Esophagus muscularis mucosa (tissue), 4 donors: ENCODE data around the gene KHK. TPM values are rescaled to one million over a fixed set of nuclear protein-coding genes. Genes with fewer than 3 reads are reported as not detected.
"Not testable (repeated sequence)": the region's sequence is repeated elsewhere in the genome, so short reads cannot be mapped to it uniquely, and the experiment has no call there.

Source experiments
- DNase-seq: peaks from one replicate; pipeline ENCODE4 v3.0.0-alpha.2; 2017; ENCODE audit errors: extremely low spot score
- H3K27ac ChIP-seq, 4 donors: fragments of 200-600 bp; sonication (generic); replicated peaks in 1 of 4; 1 replicate in 3 of 4; 2 replicates in 1 of 4; pipeline ENCODE4 v1.5.1; 2016 to 2019; ENCODE audit warnings: mild to moderate bottlenecking in 1 of 4
- H3K27me3 ChIP-seq, 4 donors: fragments of 200-600 bp; sonication (generic); one replicate each; pipeline versions ENCODE4 v1.5.1 to v1.6.0; 2016 to 2019
- H3K36me3 ChIP-seq, 4 donors: fragments of 200-600 bp; sonication (generic); one replicate each; pipeline ENCODE4 v1.5.1; 2016 to 2019
- H3K4me1 ChIP-seq, 4 donors: fragments of 200-600 bp; sonication (generic); one replicate each; pipeline ENCODE4 v1.5.1; 2016 to 2019
- H3K4me3 ChIP-seq, 4 donors: fragments of 200-600 bp; sonication (generic); 1 replicate in 2 of 4; 2 replicates in 2 of 4; pipeline ENCODE4 v1.5.1; 2016 to 2019; ENCODE audit warnings: mild to moderate bottlenecking in 4 of 4, moderate library complexity in 1 of 4
- H3K9me3 ChIP-seq, 4 donors: fragments of 200-600 bp; sonication (generic); 1 replicate in 3 of 4; 2 replicates in 1 of 4; pipeline ENCODE4 v1.5.1; 2016 to 2019
- CTCF ChIP-seq, 3 experiments: fragments of 200-600 bp in 2 of 3; fragments of 450-650 bp in 1 of 3; sonication (generic) in 2 of 3; IDR thresholded peaks; one replicate each; pipeline ENCODE4 v1.5.1; 2017 to 2019; ENCODE audit warnings: antibody characterized with exemption in 3 of 3, mild to moderate bottlenecking in 2 of 3, moderate library complexity in 1 of 3
- EP300 ChIP-seq: sonication (generic); formaldehyde crosslinking; IDR thresholded peaks from one replicate; pipeline ENCODE4 v1.6.1; 2017; ENCODE audit warnings: antibody characterized with exemption
- POLR2A ChIP-seq: fragments of 450-650 bp; IDR thresholded peaks from one replicate; pipeline ENCODE4 v1.6.1; 2017; ENCODE audit warnings: antibody characterized with exemption, moderate library complexity, mild to moderate bottlenecking, low read depth
- POLR2AphosphoS5 ChIP-seq, 2 donors: sonication (generic); formaldehyde crosslinking; IDR thresholded peaks; one replicate each; pipeline ENCODE4 v1.6.1; 2017; ENCODE audit warnings: antibody characterized with exemption in 2 of 2
- WGBS: methylation state at CpG from one replicate; pipeline ENCODE4 v1.1.5; 2018; 5-methylcytosine and 5-hydroxymethylcytosine counted together
- intact Hi-C: fragments of 100-400 bp; cut with DNase I; formaldehyde crosslinking; loops from one replicate; pipeline ENCODE4 v1.15.1; 2023
- total RNA-seq, 4 donors: library from RNA; depleted of rRNA; stranded (reverse); fragments of >200 nt; gene quantifications; one replicate each; pipeline versions ENCODE4 v1.1.0 to v1.2.1, GENCODE V29; 2016

The KHK gene
- total RNA-seq, 4 donors from 2014 or later: 1.2 to 6.3 (median 1.7) TPM

- no peak for TF ChIP-seq POLR2AphosphoS5 (IDR thresholded peaks at IDR 0.05)
- TF ChIP-seq POLR2A: no peak
- TF ChIP-seq CTCF (IDR thresholded peaks at IDR 0.05): no peak
- no peak for TF ChIP-seq EP300
- H3K27me3 ChIP-seq: peaks cover 0 to 13% (median 0%) of the 10 kb centered on the region in 4 donors
- H3K4me1 ChIP-seq: peaks cover 11 to 13% (median 12%) of the 10 kb centered on the region in 4 donors
- H3K9me3 ChIP-seq: no peaks in the 10 kb centered on the region
- H3K4me3 ChIP-seq: no peak overlapping the region
- intact Hi-C loops: no loop called here
- WGBS: 84% methylated on average over 10 of the region's 10 CpGs
- no peak overlapping the region for H3K27ac ChIP-seq
- peaks cover 0 to 9% (median 4%) of the 10 kb centered on the region in 4 donors for H3K36me3 ChIP-seq
- DNase-seq: no peak
Measured at GRCh38 chr2:27100036-27100435, 13.5 kb downstream of the KHK start.

DNA sequence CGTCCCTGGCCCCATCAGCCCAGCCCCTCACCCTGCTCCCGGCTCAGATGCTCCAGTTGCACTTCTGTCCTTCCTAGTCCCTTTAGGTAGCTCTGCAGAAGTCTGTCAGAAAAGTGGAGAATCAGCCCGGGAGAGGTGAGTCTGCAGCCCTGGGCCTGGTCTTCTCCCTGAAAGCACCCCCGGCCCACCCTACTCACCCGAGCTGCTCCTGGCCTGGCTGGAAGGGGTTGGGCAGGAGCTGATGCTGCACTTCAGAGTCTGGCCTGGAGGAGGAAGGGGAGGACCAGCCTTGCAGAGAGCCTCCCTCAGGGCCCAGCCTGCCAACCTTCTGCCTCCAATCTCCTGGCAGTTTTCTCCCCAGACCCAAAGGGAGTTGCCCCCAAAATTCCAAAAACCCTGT is 15.8 kb downstream of the KHK start:
- TF ChIP-seq POLR2AphosphoS5 (IDR thresholded peaks at IDR 0.05): no peak
- no peak for TF ChIP-seq POLR2A
- TF ChIP-seq CTCF (IDR thresholded peaks at IDR 0.05): no peak
- no peak for TF ChIP-seq EP300
- Histone ChIP-seq H3K9me3 (no peaks in the 10 kb centered on the region), H3K36me3 (peaks cover 0 to 9% (median 4%) of the 10 kb centered on the region in 4 donors), H3K4me1 (no peaks in the 10 kb centered on the region), H3K27ac (no peak overlapping the region), H3K27me3 (peaks cover 0 to 34% (median 0%) of the 10 kb centered on the region in 4 donors), H3K4me3 (no peak overlapping the region)
- WGBS: 76% methylated on average over 5 of the region's 5 CpGs
- no peak for DNase-seq
- intact Hi-C loops: no loop called here

- WGBS: 56% methylated on average over 3 of the region's 3 CpGs
- H3K4me1 ChIP-seq: no peaks in the 10 kb centered on the region
- no peaks in the 10 kb centered on the region for H3K36me3 ChIP-seq
- intact Hi-C loops: no loop called here
- H3K9me3 ChIP-seq: no peaks in the 10 kb centered on the region
- H3K27me3 ChIP-seq: peaks cover 0 to 39% (median 0%) of the 10 kb centered on the region in 4 donors
- no peak for TF ChIP-seq POLR2AphosphoS5 (IDR thresholded peaks at IDR 0.05)
- TF ChIP-seq POLR2A: no peak
- no peak for TF ChIP-seq CTCF (IDR thresholded peaks at IDR 0.05)
- no peak for TF ChIP-seq EP300
- no peak for DNase-seq
- no peak overlapping the region for H3K27ac ChIP-seq
- H3K4me3 ChIP-seq: no peak overlapping the region
Measured at GRCh38 chr2:27105981-27106380, 19.4 kb downstream of the KHK start.

DNA sequence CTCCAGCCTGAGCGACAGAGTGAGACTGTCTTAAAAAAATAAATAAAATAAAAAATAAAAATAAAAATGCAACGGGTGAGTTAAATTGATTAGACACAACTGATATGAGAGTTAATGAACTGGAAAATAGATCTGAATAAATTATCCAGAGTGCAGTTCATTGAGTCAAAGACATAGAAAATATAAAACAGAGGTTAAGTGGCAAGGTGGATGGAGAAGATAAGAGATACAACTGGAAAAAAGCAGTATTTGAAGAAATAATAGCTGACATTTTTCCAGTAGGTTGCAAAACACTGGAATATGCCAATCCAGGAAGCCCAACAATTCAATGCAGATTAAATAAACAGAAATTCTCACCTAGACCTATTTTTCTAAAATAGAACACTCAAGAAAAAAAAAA is 21.6 kb downstream of the KHK start:
- H3K4me3 ChIP-seq: no peak overlapping the region
- no peak for DNase-seq
- H3K27me3 ChIP-seq: peaks cover 0 to 39% (median 0%) of the 10 kb centered on the region in 4 donors
- no peaks in the 10 kb centered on the region for H3K9me3 ChIP-seq
- no peak overlapping the region for H3K27ac ChIP-seq
- intact Hi-C loops: no loop called here
- TF ChIP-seq CTCF (IDR thresholded peaks at IDR 0.05): no peak
- TF ChIP-seq POLR2AphosphoS5 (IDR thresholded peaks at IDR 0.05): no peak
- TF ChIP-seq EP300: no peak
- TF ChIP-seq POLR2A: no peak
- H3K4me1 ChIP-seq: no peaks in the 10 kb centered on the region
- no peaks in the 10 kb centered on the region for H3K36me3 ChIP-seq
- WGBS: 81% methylated on average over 2 of the region's 2 CpGs

DNA sequence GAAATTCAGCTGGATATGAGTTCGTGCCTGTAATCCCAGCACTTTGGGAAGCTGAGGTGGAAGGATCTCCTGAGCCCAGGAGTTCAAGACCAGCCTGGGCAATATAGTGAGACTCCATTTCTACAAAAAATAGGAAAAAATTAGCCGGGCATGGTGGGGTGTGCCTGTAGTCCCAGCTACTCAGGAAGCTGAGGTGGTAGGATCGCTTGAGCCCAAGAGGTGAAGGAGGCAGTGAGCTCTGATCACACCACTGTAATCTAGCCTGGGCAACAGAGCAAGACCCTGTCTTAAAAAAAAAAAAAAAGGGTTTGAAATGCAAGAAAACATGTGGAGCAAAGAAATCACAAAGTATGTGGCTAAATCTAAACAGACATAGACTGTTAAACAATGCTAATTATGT is 22.5 kb downstream of the KHK start:
- Histone ChIP-seq H3K4me1 (no peaks in the 10 kb centered on the region), H3K27me3 (peaks cover 0 to 36% (median 0%) of the 10 kb centered on the region in 4 donors), H3K4me3 (no peak overlapping the region), H3K27ac (no peak overlapping the region), H3K36me3 (no peaks in the 10 kb centered on the region), H3K9me3 (no peaks in the 10 kb centered on the region)
- intact Hi-C loops: no loop called here
- WGBS: 92% methylated on average over 3 of the region's 3 CpGs
- DNase-seq: no peak
- TF ChIP-seq POLR2AphosphoS5 (IDR thresholded peaks at IDR 0.05): no peak
- no peak for TF ChIP-seq EP300
- no peak for TF ChIP-seq CTCF (IDR thresholded peaks at IDR 0.05)

GRCh38 chr2:27110603-27111352 is 24.2 kb downstream of the KHK start:
- H3K9me3 ChIP-seq, H3K4me3 ChIP-seq, H3K4me1 ChIP-seq, H3K27ac ChIP-seq, DNase-seq, H3K36me3 ChIP-seq, intact Hi-C loops: not testable (repeated sequence)
- WGBS: 86% methylated on average over 24 of the region's 24 CpGs
- peaks cover 0 to 20% (median 0%) of the 10 kb centered on the region in 4 donors for H3K27me3 ChIP-seq
